Left lobe of liver (tissue), 2 donors: ENCODE measurements around the gene WHRN. TPM values are rescaled to one million over a fixed set of nuclear protein-coding genes. Genes with fewer than 3 reads are reported as not detected.

Source experiments
- ATAC-seq: fragments of 200-7000 bp; cut with Tn5 transposase; one replicate; pipeline ENCODE4 v1.9.1; 2020; ENCODE audit warnings: mild to moderate bottlenecking, moderate library complexity
- DNase-seq: peaks from one replicate; pipeline ENCODE4 v3.0.0-alpha.2; 2020; ENCODE audit warnings: low spot score
- total RNA-seq: library from RNA; stranded (reverse); gene quantifications from one replicate; pipeline ENCODE4 v1.2.1, GENCODE V29; 2021
- donor health status: DM: no; HTN: no; CAD: no; lungs with moderate emphysema.
- donor health status: DM: no; HTN: yes; CAD: no.

WHRN gene
- total RNA-seq, 1 donor from 2014 or later, result 2.8 TPM

GRCh38 chr9:114493521-114494184 is 11.6 kb downstream of the WHRN start:
- ATAC-seq (peak; percentile 72), DNase-seq (no peak)

- ATAC-seq (no peak), DNase-seq (no peak)
Measured at GRCh38 chr9:114492991-114493390, 12.3 kb downstream of the WHRN start.

GRCh38 chr9:114491430-114492003 is 13.8 kb downstream of the WHRN start:
- DNase-seq, result no peak
- no peak for ATAC-seq

GRCh38 chr9:114489928-114490327 is 15.3 kb downstream of the WHRN start:
- no peak for ATAC-seq
- no peak for DNase-seq

GRCh38 chr9:114488398-114489129 is 16.7 kb downstream of the WHRN start:
- ATAC-seq (no peak), DNase-seq (no peak)

- DNase-seq, result peak; percentile 69
- ATAC-seq, result peak; percentile 100
Measured at GRCh38 chr9:114487607-114488300, 17.5 kb downstream of the WHRN start.

- no peak for ATAC-seq
Measured at GRCh38 chr9:114486205-114486963, 18.9 kb downstream of the WHRN start.

GRCh38 chr9:114484854-114485443 is 20.3 kb downstream of the WHRN start:
- DNase-seq (no peak), ATAC-seq (no peak)

More at GRCh38 chr9:114486205-114486963, 18.9 kb downstream of the WHRN start:
- DNase-seq, result no peak

GRCh38 chr9:114484215-114484853 is 20.9 kb downstream of the WHRN start:
- ATAC-seq, result no peak
- no peak for DNase-seq

- ATAC-seq (no peak), DNase-seq (no peak)
Measured at GRCh38 chr9:114483499-114483898, 21.8 kb downstream of the WHRN start.

GRCh38 chr9:114482593-114482992 is 22.7 kb downstream of the WHRN start:
- ATAC-seq, result no peak
- no peak for DNase-seq

- DNase-seq (no peak), ATAC-seq (no peak)
Measured at GRCh38 chr9:114481789-114482188, 23.5 kb downstream of the WHRN start.

GRCh38 chr9:114480746-114481435 is 24.4 kb downstream of the WHRN start:
- ATAC-seq (no peak), DNase-seq (no peak)

- no peak for DNase-seq
Measured at GRCh38 chr9:114478871-114479270, 26.4 kb downstream of the WHRN start.

GRCh38 chr9:114478459-114478858 is 26.8 kb downstream of the WHRN start:
- DNase-seq, result no peak
- no peak for ATAC-seq

More at GRCh38 chr9:114478871-114479270, 26.4 kb downstream of the WHRN start:
- no peak for ATAC-seq

- no peak for ATAC-seq
- no peak for DNase-seq
Measured at GRCh38 chr9:114477642-114478041, 27.6 kb downstream of the WHRN start.

- DNase-seq (no peak), ATAC-seq (peak; percentile 17)
Measured at GRCh38 chr9:114476891-114477469, 28.3 kb downstream of the WHRN start.

- DNase-seq (no peak), ATAC-seq (no peak)
Measured at GRCh38 chr9:114475412-114476135, 29.7 kb downstream of the WHRN start.
